SK-N-SH treated with all-trans-retinoic acid at 6 μM for 48 hours (cell line): ENCODE results near the gene CYTL1.

Experiments
- ATAC-seq: fragments of 200-7000 bp; cut with Tn5 transposase; 3 replicates; pipeline ENCODE4 v1.9.1; 2020; ENCODE audit warnings: mild to moderate bottlenecking, moderate library complexity
- ARNTL ChIP-seq: fragments of 450-650 bp; formaldehyde crosslinking; IDR thresholded peaks from 2 replicates; pipeline ENCODE4 v1.5.0; 2020; ENCODE audit warnings: low read depth, mild to moderate bottlenecking, moderate library complexity, borderline replicate concordance
- BACH2 ChIP-seq: fragments of 250-450 bp; sonication (Bioruptor Pico); IDR thresholded peaks from 2 replicates; pipeline ENCODE4 v1.9.0; 2021; ENCODE audit warnings: mild to moderate bottlenecking, borderline replicate concordance
- CREB5 ChIP-seq: fragments of 250-450 bp; sonication (Bioruptor Pico); IDR thresholded peaks from 2 replicates; pipeline ENCODE4 v1.5.1; 2020; ENCODE audit warnings: low read depth, mild to moderate bottlenecking, moderate library complexity
- CSDC2 ChIP-seq: fragments of 250-450 bp; sonication (Bioruptor Pico); IDR thresholded peaks from 2 replicates; pipeline ENCODE4 v1.5.0; 2020; ENCODE audit warnings: mild to moderate bottlenecking, moderate library complexity
- CSRNP3 ChIP-seq: fragments of 250-450 bp; sonication (Bioruptor Pico); IDR thresholded peaks from 2 replicates; pipeline ENCODE4 v1.5.1; 2021; ENCODE audit warnings: mild to moderate bottlenecking, moderate library complexity
- ESRRG ChIP-seq: fragments of 250-450 bp; sonication (Bioruptor Pico); IDR thresholded peaks from 2 replicates; pipeline ENCODE4 v1.6.1; 2021; ENCODE audit warnings: mild to moderate bottlenecking
- GLIS3 ChIP-seq: fragments of 250-450 bp; sonication (Bioruptor Pico); IDR thresholded peaks from 2 replicates; pipeline ENCODE4 v1.5.0; 2020; ENCODE audit warnings: mild to moderate bottlenecking, moderate library complexity
- OSR1 ChIP-seq: fragments of 250-450 bp; sonication (Bioruptor Pico); IDR thresholded peaks from 2 replicates; pipeline ENCODE4 v1.8.0; 2022; ENCODE audit warnings: moderate library complexity, mild to moderate bottlenecking, inconsistent platforms
- PATZ1 ChIP-seq: fragments of 250-450 bp; sonication (Bioruptor Pico); IDR thresholded peaks from 2 replicates; pipeline ENCODE4 v1.8.0; 2020; ENCODE audit warnings: mild to moderate bottlenecking, moderate library complexity, borderline replicate concordance
- POU6F1 ChIP-seq: fragments of 250-450 bp; sonication (Bioruptor Pico); IDR thresholded peaks from 2 replicates; pipeline ENCODE4 v1.8.0; 2021; ENCODE audit warnings: low read depth, mild to moderate bottlenecking, moderate library complexity, borderline replicate concordance
- PPARA ChIP-seq: fragments of 250-450 bp; sonication (Bioruptor Pico); IDR thresholded peaks from 2 replicates; pipeline ENCODE4 v1.5.0; 2020; ENCODE audit warnings: mild to moderate bottlenecking, borderline replicate concordance
- RARB ChIP-seq: fragments of 250-450 bp; sonication (Bioruptor Pico); IDR thresholded peaks from 2 replicates; pipeline ENCODE4 v1.8.0; 2021; ENCODE audit warnings: mild to moderate bottlenecking, moderate library complexity
- SNAI2 ChIP-seq: fragments of 250-450 bp; sonication (Bioruptor Pico); IDR thresholded peaks from 2 replicates; pipeline ENCODE4 v1.5.0; 2020; ENCODE audit warnings: mild to moderate bottlenecking, moderate library complexity
- TCF4 ChIP-seq: fragments of 250-450 bp; sonication (Bioruptor Pico); IDR thresholded peaks from 2 replicates; pipeline ENCODE4 v1.8.0; 2021; ENCODE audit warnings: mild to moderate bottlenecking, moderate library complexity, borderline replicate concordance
- TOX ChIP-seq: fragments of 250-450 bp; sonication (Bioruptor Pico); IDR thresholded peaks from 2 replicates; pipeline ENCODE4 v1.8.0; 2021; ENCODE audit warnings: mild to moderate bottlenecking, moderate library complexity, borderline replicate concordance
- ZC3H10 ChIP-seq: fragments of 250-450 bp; sonication (Bioruptor Pico); IDR thresholded peaks from 2 replicates; pipeline ENCODE4 v1.5.1; 2021; ENCODE audit warnings: mild to moderate bottlenecking, moderate library complexity
- ZFP3 ChIP-seq: fragments of 250-450 bp; sonication (Bioruptor Pico); IDR thresholded peaks from 2 replicates; pipeline ENCODE4 v1.5.0; 2020; ENCODE audit warnings: mild to moderate bottlenecking, moderate library complexity
- ZFP30 ChIP-seq: fragments of 450-650 bp; formaldehyde crosslinking; IDR thresholded peaks from 2 replicates; pipeline ENCODE4 v1.5.0; 2022; ENCODE audit warnings: mild to moderate bottlenecking, moderate library complexity
- ZNF565 ChIP-seq: fragments of 450-650 bp; formaldehyde crosslinking; conservative IDR thresholded peaks from 2 replicates; pipeline ENCODE4 v1.5.0; 2020; ENCODE audit warnings: low read depth, mild to moderate bottlenecking, moderate library complexity
- ZNF70 ChIP-seq: fragments of 450-650 bp; formaldehyde crosslinking; IDR thresholded peaks from 2 replicates; pipeline ENCODE4 v1.5.0; 2020; ENCODE audit warnings: mild to moderate bottlenecking, moderate library complexity
- ZNF8 ChIP-seq: fragments of 450-650 bp; formaldehyde crosslinking; IDR thresholded peaks from 2 replicates; pipeline ENCODE4 v1.5.0; 2020; ENCODE audit warnings: mild to moderate bottlenecking, moderate library complexity

CYTL1 gene

GRCh38 chr4:4992833-4993232 lies 26.4 kb downstream of the CYTL1 start:
- no peak for TF ChIP-seq ZC3H10 (CRISPR knock-in tag)
- TF ChIP-seq TCF4 (CRISPR knock-in tag): no peak
- TF ChIP-seq ARNTL (CRISPR knock-in tag): no peak
- no peak for TF ChIP-seq ZFP3 (CRISPR knock-in tag)
- no peak for TF ChIP-seq TOX (CRISPR knock-in tag)
- TF ChIP-seq CSRNP3: no peak
- TF ChIP-seq ZNF70 (CRISPR knock-in tag): peak; percentile 96
- TF ChIP-seq CREB5: no peak
- ATAC-seq: no peak

- TF ChIP-seq GLIS3 (CRISPR knock-in tag) (no peak), POU6F1 (CRISPR knock-in tag) (no peak), ZNF8 (CRISPR knock-in tag) (no peak), CSRNP3 (no peak), PATZ1 (CRISPR knock-in tag) (no peak), CSDC2 (CRISPR knock-in tag) (no peak), SNAI2 (CRISPR knock-in tag) (no peak), ZC3H10 (CRISPR knock-in tag) (no peak), PPARA (no peak), TOX (CRISPR knock-in tag) (no peak), CREB5 (no peak), ZNF565 (CRISPR knock-in tag) (no peak), ZFP3 (CRISPR knock-in tag) (no peak), ARNTL (CRISPR knock-in tag) (no peak), ZFP30 (CRISPR knock-in tag) (no peak), OSR1 (CRISPR knock-in tag) (no peak)
- peak; percentile 32 for ATAC-seq
These were observed 27.6 kb downstream of the CYTL1 start for GRCh38 chr4:4991541-4992099.

GRCh38 chr4:4990857-4991540 lies 28.3 kb downstream of the CYTL1 start:
- ATAC-seq: peak; percentile 89
- 0 out of 2 replicates have a peak, but pooled peaks have one; percentile 31 for TF ChIP-seq ZFP3 (CRISPR knock-in tag)
- no peak for TF ChIP-seq ZNF565 (CRISPR knock-in tag)
- TF ChIP-seq PATZ1 (CRISPR knock-in tag): no peak
- no peak for TF ChIP-seq ZNF70 (CRISPR knock-in tag)
- no peak for TF ChIP-seq OSR1 (CRISPR knock-in tag)
- TF ChIP-seq CSRNP3: no peak
- no peak for TF ChIP-seq ZNF8 (CRISPR knock-in tag)
- TF ChIP-seq BACH2 (CRISPR knock-in tag): no peak
- TF ChIP-seq GLIS3 (CRISPR knock-in tag): no peak
- TF ChIP-seq ESRRG (CRISPR knock-in tag): no peak
- TF ChIP-seq TOX (CRISPR knock-in tag): no peak
- TF ChIP-seq RARB (CRISPR knock-in tag): no peak; the same call in 1 of the 2 replicates
- no peak for TF ChIP-seq ZC3H10 (CRISPR knock-in tag)
- TF ChIP-seq ZFP30 (CRISPR knock-in tag): no peak
- no peak for TF ChIP-seq CSDC2 (CRISPR knock-in tag)
